Measurements from ENCODE around the gene PCED1B. TPM values are rescaled to one million over a fixed set of nuclear protein-coding genes. Genes with fewer than 3 reads are reported as not detected.

PCED1B gene
- total RNA-seq, 6 experiments from 2014 or later = 3.3 to 5.4 (median 4.9) TPM

DNA sequence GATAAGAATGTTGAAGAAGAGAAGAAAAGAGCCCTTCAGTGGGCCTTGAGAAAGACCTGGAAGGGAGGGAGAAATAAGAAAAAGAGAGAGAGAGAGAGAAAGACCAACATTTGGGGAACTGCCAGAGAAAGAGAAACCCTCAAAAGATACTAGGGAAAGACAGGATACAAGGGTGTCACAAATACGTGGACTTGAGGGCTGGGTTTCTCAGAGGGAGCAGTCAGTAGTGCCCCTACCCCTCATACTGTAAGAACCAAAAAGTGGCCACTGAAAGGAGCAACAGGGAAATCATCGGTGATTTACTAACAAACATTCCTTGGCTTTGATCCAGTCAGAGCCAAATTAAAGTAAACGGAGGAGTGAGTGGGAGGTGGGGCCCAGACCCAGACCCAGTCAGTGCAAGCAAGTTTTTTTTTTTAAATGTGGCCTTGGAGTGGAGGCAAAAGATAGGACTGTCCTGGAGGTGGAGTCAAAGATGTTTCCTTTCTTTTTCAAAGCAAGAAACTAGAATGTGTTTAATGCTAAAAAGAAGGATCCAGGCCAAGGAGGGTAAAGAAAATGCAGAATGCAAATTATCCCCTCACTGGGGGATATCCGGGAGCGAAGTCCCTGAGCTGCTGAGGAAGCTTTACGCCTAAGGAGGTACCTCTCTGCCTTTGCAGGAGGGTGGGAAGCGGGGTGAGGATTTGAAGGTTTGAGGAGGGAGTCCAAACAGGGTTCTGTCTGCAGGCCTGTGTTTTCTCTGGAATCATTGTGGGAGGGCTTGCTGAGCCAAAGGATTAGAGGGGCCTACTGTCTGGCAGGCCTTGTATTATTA is 143.8 kb downstream of the PCED1B start:
- Mint-ChIP-seq H3K27me3 (ENCODE audit: insufficient read depth) (no peaks in the 10 kb centered on the region; the same call in 1 of the 2 replicates), H3K9me3 (no peaks in the 10 kb centered on the region), H3K4me3 (no peak overlapping the region), H3K36me3 (ENCODE audit: low read depth) (no peaks in the 10 kb centered on the region; the same call in 1 of the 2 replicates), H3K27ac (peak overlapping the region; percentile 13; the same call in 1 of the 2 replicates), H3K4me1 (ENCODE audit: low read depth) (peaks cover 43% of the 10 kb centered on the region)
- no peak for DNase-seq
- TF ChIP-seq, protein P1, sequence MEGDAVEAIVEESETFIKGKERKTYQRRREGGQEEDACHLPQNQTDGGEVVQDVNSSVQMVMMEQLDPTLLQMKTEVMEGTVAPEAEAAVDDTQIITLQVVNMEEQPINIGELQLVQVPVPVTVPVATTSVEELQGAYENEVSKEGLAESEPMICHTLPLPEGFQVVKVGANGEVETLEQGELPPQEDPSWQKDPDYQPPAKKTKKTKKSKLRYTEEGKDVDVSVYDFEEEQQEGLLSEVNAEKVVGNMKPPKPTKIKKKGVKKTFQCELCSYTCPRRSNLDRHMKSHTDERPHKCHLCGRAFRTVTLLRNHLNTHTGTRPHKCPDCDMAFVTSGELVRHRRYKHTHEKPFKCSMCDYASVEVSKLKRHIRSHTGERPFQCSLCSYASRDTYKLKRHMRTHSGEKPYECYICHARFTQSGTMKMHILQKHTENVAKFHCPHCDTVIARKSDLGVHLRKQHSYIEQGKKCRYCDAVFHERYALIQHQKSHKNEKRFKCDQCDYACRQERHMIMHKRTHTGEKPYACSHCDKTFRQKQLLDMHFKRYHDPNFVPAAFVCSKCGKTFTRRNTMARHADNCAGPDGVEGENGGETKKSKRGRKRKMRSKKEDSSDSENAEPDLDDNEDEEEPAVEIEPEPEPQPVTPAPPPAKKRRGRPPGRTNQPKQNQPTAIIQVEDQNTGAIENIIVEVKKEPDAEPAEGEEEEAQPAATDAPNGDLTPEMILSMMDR (IDR thresholded peaks at IDR 0.05) = no peak

DNA sequence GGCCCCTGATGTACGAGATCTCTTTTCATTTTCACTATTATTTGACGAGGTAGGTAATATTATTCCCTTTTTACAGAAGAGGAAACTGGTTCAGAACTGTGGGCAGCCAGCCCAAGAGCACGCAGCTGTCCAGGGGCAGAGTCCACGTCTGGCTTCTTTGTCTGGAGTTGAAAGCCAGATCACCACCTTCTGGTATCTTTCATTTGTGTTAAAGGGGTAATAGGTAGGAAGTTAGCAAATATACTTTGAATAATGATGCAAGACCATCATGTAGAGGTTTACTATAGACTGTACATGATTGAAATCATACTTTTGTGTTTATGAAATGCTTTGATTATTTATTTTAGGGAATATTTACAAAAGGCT is 144.4 kb downstream of the PCED1B start:
- no peak for DNase-seq

DNA sequence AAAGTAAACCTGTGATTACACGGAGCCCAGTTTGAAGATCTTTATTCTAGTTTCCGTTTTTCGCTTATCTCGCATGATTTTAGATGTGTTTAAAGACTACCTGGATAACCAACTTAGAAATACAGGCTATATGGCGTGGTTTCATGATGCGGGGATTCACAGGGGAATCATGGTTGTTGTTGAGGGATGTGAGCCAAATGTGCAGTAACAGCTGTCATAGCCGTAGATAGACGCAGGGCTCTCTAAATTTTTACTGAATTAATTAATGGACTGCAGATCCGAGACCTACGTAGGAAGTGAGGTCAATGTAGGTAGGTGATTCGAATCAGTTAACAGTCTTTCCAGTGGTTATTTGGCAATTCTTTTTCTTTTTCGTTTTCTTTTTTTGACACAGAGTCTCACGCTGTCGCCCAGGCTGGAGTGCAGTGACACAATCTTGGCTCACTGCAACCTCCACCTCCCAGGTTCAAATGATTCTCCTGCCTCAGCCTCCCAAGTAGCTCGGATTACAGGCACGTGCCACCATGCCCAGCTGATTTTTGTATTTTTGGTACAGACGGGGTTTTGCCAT is 145.2 kb downstream of the PCED1B start:
- H3K9me3 Mint-ChIP-seq = no peaks in the 10 kb centered on the region
- TF ChIP-seq, protein P1 (IDR thresholded peaks at IDR 0.05) = no peak
- H3K27me3 Mint-ChIP-seq (ENCODE audit: insufficient read depth) = no peaks in the 10 kb centered on the region; the same call in 1 of the 2 replicates
- H3K27ac Mint-ChIP-seq = no peak overlapping the region
- H3K36me3 Mint-ChIP-seq (ENCODE audit: low read depth) = no peaks in the 10 kb centered on the region; the same call in 1 of the 2 replicates
- peaks cover 35% of the 10 kb centered on the region for H3K4me1 Mint-ChIP-seq (ENCODE audit: low read depth)
- DNase-seq = no peak
- no peak overlapping the region for H3K4me3 Mint-ChIP-seq

More for the DNA sequence above, 144.4 kb downstream of the PCED1B start:
- Mint-ChIP-seq H3K27me3 (ENCODE audit: insufficient read depth) (no peaks in the 10 kb centered on the region; the same call in 1 of the 2 replicates), H3K27ac (0 out of 2 replicates have a peak overlapping the region, but pooled peaks have one; percentile 1), H3K4me3 (no peak overlapping the region), H3K36me3 (ENCODE audit: low read depth) (no peaks in the 10 kb centered on the region; the same call in 1 of the 2 replicates), H3K9me3 (no peaks in the 10 kb centered on the region), H3K4me1 (ENCODE audit: low read depth) (peaks cover 43% of the 10 kb centered on the region)
- TF ChIP-seq, protein P1 (IDR thresholded peaks at IDR 0.05) = no peak

DNA sequence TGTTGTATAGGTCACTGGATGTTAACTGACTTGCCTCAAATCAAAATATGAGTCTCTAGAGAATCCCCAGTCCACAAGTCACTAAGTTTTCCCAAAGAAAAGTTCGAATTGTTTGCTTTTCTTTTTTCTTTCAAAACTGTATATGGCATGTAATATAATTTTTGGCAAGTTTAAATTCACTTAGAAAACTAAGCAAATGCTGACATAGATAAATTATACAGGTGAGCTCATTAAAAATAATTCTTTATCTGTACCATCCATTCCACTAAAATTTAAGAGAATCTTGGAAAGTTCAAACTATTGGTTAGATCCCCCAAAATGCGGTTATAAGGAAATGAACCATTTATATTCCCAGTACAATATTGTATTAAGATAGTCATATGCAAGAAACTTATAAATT is 145.9 kb downstream of the PCED1B start:
- H3K36me3 Mint-ChIP-seq (ENCODE audit: low read depth) = no peaks in the 10 kb centered on the region; the same call in 1 of the 2 replicates
- TF ChIP-seq, protein P1 (IDR thresholded peaks at IDR 0.05) = no peak
- no peak for DNase-seq
- H3K27ac Mint-ChIP-seq = no peak overlapping the region
- H3K4me3 Mint-ChIP-seq = no peak overlapping the region
- H3K9me3 Mint-ChIP-seq = no peaks in the 10 kb centered on the region
- no peaks in the 10 kb centered on the region; the same call in 1 of the 2 replicates for H3K27me3 Mint-ChIP-seq (ENCODE audit: insufficient read depth)
- H3K4me1 Mint-ChIP-seq (ENCODE audit: low read depth) = peaks cover 30% of the 10 kb centered on the region

DNA sequence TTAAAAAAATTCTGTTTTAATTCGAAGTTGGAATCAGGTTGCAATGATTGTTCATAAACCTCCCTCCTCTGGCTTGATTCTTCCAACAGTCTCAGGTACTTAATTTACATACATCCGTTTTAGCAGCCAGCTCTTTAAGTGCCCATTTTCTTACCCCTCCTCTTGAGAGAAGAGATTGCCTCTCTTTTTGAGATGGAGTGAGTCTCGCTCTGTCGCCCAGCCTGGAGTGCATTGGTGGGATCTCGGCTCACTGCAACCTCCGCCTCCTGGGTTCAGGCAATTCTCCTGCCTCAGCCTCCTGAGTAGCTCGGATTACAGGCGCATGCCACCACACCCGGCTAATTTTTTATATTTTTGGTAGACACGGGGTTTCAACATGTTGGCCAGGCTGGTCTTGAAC is 146.8 kb downstream of the PCED1B start:
- H3K27ac Mint-ChIP-seq = no peak overlapping the region
- H3K36me3 Mint-ChIP-seq (ENCODE audit: low read depth) = no peaks in the 10 kb centered on the region
- TF ChIP-seq, protein P1 (IDR thresholded peaks at IDR 0.05) = no peak
- H3K9me3 Mint-ChIP-seq = no peaks in the 10 kb centered on the region
- H3K4me1 Mint-ChIP-seq (ENCODE audit: low read depth) = peaks cover 27% of the 10 kb centered on the region
- no peak for DNase-seq
- H3K4me3 Mint-ChIP-seq = no peak overlapping the region
- no peaks in the 10 kb centered on the region; the same call in 1 of the 2 replicates for H3K27me3 Mint-ChIP-seq (ENCODE audit: insufficient read depth)

Measured in HFFc6 (cell line).